HPDE6-E6E7 (cell line): ENCODE results near the gene FNIP1.
"Not testable (repeated sequence)": the region's sequence is repeated elsewhere in the genome, so short reads cannot be mapped to it uniquely, and the experiment has no call there.

Experiments used
- DNase-seq: peaks from one replicate; pipeline ENCODE4 v3.0.0; 2011; ENCODE audit warnings: missing footprints; ENCODE audit errors: extremely low spot score

FNIP1 gene

GRCh38 chr5:131749723-131750470 lies 46.9 kb downstream of the FNIP1 start:
- no peak for DNase-seq

GRCh38 chr5:131749138-131749537 lies 47.7 kb downstream of the FNIP1 start:
- no peak for DNase-seq

GRCh38 chr5:131747180-131748105 lies 49.4 kb downstream of the FNIP1 start:
- no peak for DNase-seq

- DNase-seq: no peak
Observed at GRCh38 chr5:131746423-131746822, 50.4 kb downstream of the FNIP1 start.

GRCh38 chr5:131745703-131746102 lies 51.1 kb downstream of the FNIP1 start:
- DNase-seq: no peak

GRCh38 chr5:131745155-131745554 lies 51.7 kb downstream of the FNIP1 start:
- DNase-seq: no peak

- DNase-seq: no peak
Observed at GRCh38 chr5:131740477-131740876, 56.3 kb downstream of the FNIP1 start.

- DNase-seq: no peak
Observed at GRCh38 chr5:131735393-131735792, 61.4 kb downstream of the FNIP1 start.

- not testable (repeated sequence) for DNase-seq
Observed at GRCh38 chr5:131734939-131735338, 61.9 kb downstream of the FNIP1 start.

- DNase-seq: not testable (repeated sequence)
Observed at GRCh38 chr5:131729292-131729691, 67.5 kb downstream of the FNIP1 start.

GRCh38 chr5:131724089-131724488 lies 72.7 kb downstream of the FNIP1 start:
- not testable (repeated sequence) for DNase-seq

- DNase-seq: no peak
Observed at GRCh38 chr5:131720714-131721113, 76.1 kb downstream of the FNIP1 start.

GRCh38 chr5:131719564-131719963 lies 77.3 kb downstream of the FNIP1 start:
- DNase-seq: no peak

GRCh38 chr5:131718487-131719014 lies 78.3 kb downstream of the FNIP1 start:
- DNase-seq: no peak

GRCh38 chr5:131717164-131717563 lies 79.7 kb downstream of the FNIP1 start:
- DNase-seq: not testable (repeated sequence)

GRCh38 chr5:131716650-131717049 lies 80.2 kb downstream of the FNIP1 start:
- no peak for DNase-seq

GRCh38 chr5:131710391-131710790 lies 86.4 kb downstream of the FNIP1 start:
- DNase-seq: no peak

GRCh38 chr5:131709043-131709442 lies 87.8 kb downstream of the FNIP1 start:
- no peak for DNase-seq

GRCh38 chr5:131706281-131706680 lies 90.5 kb downstream of the FNIP1 start:
- DNase-seq: no peak

- no peak for DNase-seq
Observed at GRCh38 chr5:131694926-131695325, 101.9 kb downstream of the FNIP1 start.

GRCh38 chr5:131693894-131694293 lies 102.9 kb downstream of the FNIP1 start:
- no peak for DNase-seq

- DNase-seq: no peak
Observed at GRCh38 chr5:131685516-131686171, 111.2 kb downstream of the FNIP1 start.
